Duodenal mucosa (tissue), 2 donors: ENCODE data around the gene CPE.
"Not testable (repeated sequence)": the region's sequence is repeated elsewhere in the genome, so short reads cannot be mapped to it uniquely, and the experiment has no call there.

Experiments used
- H3K27ac ChIP-seq: one replicate; pipeline ENCODE4 v1.7.0; 2013; ENCODE audit warnings: low read depth, low read length
- H3K27me3 ChIP-seq, 2 donors: one replicate each; pipeline ENCODE4 v1.7.0; 2013; ENCODE audit warnings: low read length in 2 of 2, control low read depth in 1 of 2; ENCODE audit not compliant: insufficient read depth in 2 of 2, control insufficient read depth in 1 of 2
- H3K36me3 ChIP-seq, 2 donors: one replicate each; pipeline ENCODE4 v1.7.0; 2013; ENCODE audit warnings: low read length in 2 of 2, control low read depth in 1 of 2; ENCODE audit not compliant: insufficient read depth in 2 of 2, control insufficient read depth in 1 of 2
- H3K4me1 ChIP-seq, 2 donors: one replicate each; pipeline ENCODE4 v1.7.0; 2013; ENCODE audit warnings: low read length in 2 of 2, control low read depth in 1 of 2; ENCODE audit not compliant: insufficient read depth in 2 of 2, control insufficient read depth in 1 of 2
- H3K4me3 ChIP-seq, 2 donors: one replicate each; pipeline ENCODE4 v1.7.0; 2013; ENCODE audit warnings: low read length in 2 of 2, low read depth in 1 of 2
- H3K9ac ChIP-seq, 2 donors: one replicate each; pipeline ENCODE4 v1.7.0; 2013; ENCODE audit warnings: low read length in 2 of 2, low read depth in 1 of 2
- H3K9me3 ChIP-seq, 2 donors: one replicate each; pipeline ENCODE4 v1.7.0; 2013; ENCODE audit warnings: low read length in 2 of 2, control low read depth in 1 of 2; ENCODE audit not compliant: control insufficient read depth in 1 of 2

The CPE gene

DNA sequence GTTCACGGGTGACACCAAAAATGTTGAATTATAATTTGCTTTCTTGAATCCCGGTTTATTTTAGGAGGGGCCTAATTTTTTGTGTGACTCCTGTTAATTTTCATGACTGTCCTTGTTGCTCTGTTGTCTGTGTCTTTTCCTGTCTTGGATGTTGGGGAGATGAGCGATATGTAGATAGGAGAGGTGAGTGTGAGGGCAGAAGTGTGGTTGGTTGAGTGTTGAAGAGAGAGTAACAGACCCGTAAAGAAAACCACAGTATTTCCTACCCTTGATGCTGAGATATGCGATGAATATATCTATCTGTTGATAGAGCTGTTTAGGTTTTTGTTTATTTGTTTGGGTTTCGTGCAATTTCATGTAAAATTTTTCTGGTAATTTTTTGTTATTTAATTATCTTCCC lies 70.5 kb downstream of the CPE start:
- Histone ChIP-seq H3K36me3 (no peaks in the 10 kb centered on the region), H3K27ac (no peak overlapping the region), H3K9me3 (no peaks in the 10 kb centered on the region), H3K9ac (no peak overlapping the region), H3K4me1 (no peaks in the 10 kb centered on the region), H3K4me3 (no peak overlapping the region), H3K27me3 (no peaks in the 10 kb centered on the region)

GRCh38 chr4:165450871-165451270 lies 72.1 kb downstream of the CPE start:
- H3K9ac ChIP-seq = no peak overlapping the region

DNA sequence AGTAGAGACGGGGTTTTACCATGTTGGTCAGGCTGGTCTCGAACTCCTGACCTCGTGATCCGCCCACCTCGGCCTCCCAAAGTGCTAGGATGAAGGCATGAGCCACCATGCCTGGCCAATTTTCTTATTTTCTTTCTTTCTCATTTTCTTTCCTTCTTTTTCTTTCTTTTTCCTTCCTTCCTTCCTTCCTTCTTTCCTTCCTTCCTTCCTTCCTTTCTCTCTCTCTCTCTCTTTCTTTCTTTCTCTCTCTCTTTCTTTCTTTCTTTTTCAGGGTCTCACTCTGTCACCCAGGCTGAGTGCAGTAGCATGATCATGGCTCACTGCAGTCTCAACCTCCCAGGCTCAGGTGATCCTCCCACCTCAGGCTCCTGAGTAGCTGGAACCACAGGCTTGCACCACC lies 74.3 kb downstream of the CPE start:
- not testable (repeated sequence) for H3K9me3 ChIP-seq, H3K27ac ChIP-seq, H3K9ac ChIP-seq, H3K4me3 ChIP-seq, H3K27me3 ChIP-seq, H3K4me1 ChIP-seq, H3K36me3 ChIP-seq

More at GRCh38 chr4:165450871-165451270, 72.1 kb downstream of the CPE start:
- H3K27me3 ChIP-seq = no peaks in the 10 kb centered on the region
- no peaks in the 10 kb centered on the region for H3K36me3 ChIP-seq
- no peak overlapping the region for H3K4me3 ChIP-seq
- no peak overlapping the region for H3K27ac ChIP-seq
- H3K4me1 ChIP-seq = no peaks in the 10 kb centered on the region
- H3K9me3 ChIP-seq = no peaks in the 10 kb centered on the region

DNA sequence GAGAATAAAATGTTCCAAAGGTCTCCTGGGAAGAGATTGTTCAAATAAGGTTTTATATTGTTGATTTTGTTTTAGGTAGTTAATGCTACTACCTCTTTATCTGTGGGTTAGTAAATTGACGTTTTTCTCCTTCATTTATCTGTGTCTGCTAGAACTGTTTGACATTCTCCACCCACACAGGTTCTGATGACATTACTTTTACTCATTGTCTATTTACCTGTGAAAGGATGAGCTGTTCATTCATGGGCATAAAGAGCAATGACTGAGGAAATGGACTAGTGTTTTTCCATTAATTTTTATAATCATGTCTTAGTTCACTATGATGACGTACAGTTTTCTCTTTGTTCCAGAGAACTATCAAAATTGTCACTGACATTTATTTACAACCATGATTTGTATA lies 75.6 kb downstream of the CPE start:
- no peak overlapping the region for H3K4me3 ChIP-seq
- H3K4me1 ChIP-seq = no peaks in the 10 kb centered on the region
- H3K9me3 ChIP-seq = no peaks in the 10 kb centered on the region
- H3K36me3 ChIP-seq = no peaks in the 10 kb centered on the region
- no peaks in the 10 kb centered on the region for H3K27me3 ChIP-seq
- no peak overlapping the region for H3K27ac ChIP-seq
- no peak overlapping the region for H3K9ac ChIP-seq

DNA sequence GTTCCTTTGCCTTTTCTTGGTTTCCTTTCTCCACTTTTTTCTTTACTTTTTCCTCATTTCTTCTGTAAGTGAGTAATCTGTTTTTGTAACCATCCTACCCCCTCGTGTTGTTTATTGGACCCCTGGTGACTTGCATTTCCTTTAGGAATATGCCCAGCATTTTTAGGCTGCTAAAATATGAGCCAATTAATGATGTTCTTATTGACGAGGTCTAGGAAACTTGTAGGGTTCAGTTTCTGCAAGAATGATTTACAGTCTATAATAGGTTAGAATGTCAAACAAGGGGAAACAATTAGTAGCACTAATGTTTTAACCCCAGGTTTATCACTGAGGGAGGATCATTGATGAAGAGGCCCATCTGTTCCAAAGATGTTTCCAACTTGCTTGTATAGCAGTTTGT lies 79.0 kb downstream of the CPE start:
- no peaks in the 10 kb centered on the region for H3K9me3 ChIP-seq
- H3K27me3 ChIP-seq = peaks cover 0 to 3% of the 10 kb centered on the region in 2 donors
- no peak overlapping the region for H3K4me3 ChIP-seq
- no peaks in the 10 kb centered on the region for H3K4me1 ChIP-seq
- no peaks in the 10 kb centered on the region for H3K36me3 ChIP-seq
- no peak overlapping the region for H3K9ac ChIP-seq
- no peak overlapping the region for H3K27ac ChIP-seq

GRCh38 chr4:165458471-165458870 lies 79.7 kb downstream of the CPE start:
- Histone ChIP-seq H3K27ac (no peak overlapping the region), H3K9me3 (no peaks in the 10 kb centered on the region), H3K9ac (no peak overlapping the region)

DNA sequence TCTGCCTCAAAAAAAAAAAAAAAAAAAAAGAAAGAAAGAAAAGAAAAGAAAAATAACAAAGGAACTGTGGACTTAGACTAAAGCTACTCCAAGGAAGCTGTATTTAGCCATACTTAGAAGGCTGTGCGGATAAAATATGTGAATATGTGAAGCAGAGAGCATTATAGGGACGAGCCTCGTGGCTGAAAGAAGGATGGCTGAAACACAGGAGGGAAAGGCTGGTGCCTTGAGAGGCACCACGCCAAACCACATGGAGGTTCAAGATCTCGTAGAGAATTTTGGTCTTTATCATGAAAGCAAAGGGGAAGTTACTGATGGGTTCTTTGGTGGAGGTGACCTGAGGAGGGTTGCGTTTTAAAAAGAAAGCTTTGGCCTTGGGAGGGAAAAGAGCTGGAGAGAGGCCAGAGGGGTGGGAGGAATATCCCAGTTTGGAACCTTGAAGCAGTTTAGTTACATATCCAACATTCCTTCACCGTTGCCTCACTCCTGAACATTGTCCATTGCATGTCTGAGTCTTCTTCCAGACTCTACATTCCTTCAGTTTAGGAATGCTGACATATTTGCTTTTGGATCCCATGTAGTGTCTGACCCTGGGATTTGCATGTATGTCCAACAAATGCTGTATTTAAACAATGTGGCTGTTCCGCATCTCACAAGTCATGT lies 82.5 kb downstream of the CPE start:
- no peak overlapping the region for H3K4me3 ChIP-seq
- H3K27ac ChIP-seq = no peak overlapping the region
- no peaks in the 10 kb centered on the region for H3K9me3 ChIP-seq
- H3K36me3 ChIP-seq = no peaks in the 10 kb centered on the region
- peaks cover 0 to 3% of the 10 kb centered on the region in 2 donors for H3K27me3 ChIP-seq
- H3K4me1 ChIP-seq = no peaks in the 10 kb centered on the region
- no peak overlapping the region for H3K9ac ChIP-seq

More at GRCh38 chr4:165458471-165458870, 79.7 kb downstream of the CPE start:
- no peaks in the 10 kb centered on the region for H3K36me3 ChIP-seq
- H3K27me3 ChIP-seq = peaks cover 0 to 3% of the 10 kb centered on the region in 2 donors
- H3K4me3 ChIP-seq = no peak overlapping the region
- no peaks in the 10 kb centered on the region for H3K4me1 ChIP-seq

DNA sequence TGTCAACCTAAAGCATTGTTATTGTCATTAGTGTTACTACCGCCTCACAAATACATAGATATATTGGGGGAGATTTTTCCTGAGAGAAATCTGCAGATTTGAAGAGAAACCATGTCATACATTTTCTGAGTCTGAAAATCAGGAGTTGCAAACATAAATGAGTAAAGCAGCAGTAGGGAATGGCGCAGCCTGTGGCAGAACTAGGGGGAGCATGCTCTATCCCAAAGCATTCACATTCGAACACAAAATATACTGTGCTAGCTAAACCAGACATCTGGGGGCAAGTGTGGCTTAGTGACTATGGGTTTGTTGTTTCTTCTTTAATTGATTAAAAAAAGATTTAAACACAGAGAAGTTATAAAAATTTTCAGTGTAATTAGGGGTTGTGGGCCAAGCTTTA lies 83.2 kb downstream of the CPE start:
- Histone ChIP-seq H3K27me3 (peaks cover 0 to 3% of the 10 kb centered on the region in 2 donors), H3K9ac (no peak overlapping the region), H3K9me3 (no peaks in the 10 kb centered on the region), H3K4me3 (no peak overlapping the region), H3K4me1 (no peaks in the 10 kb centered on the region), H3K27ac (no peak overlapping the region), H3K36me3 (no peaks in the 10 kb centered on the region)

DNA sequence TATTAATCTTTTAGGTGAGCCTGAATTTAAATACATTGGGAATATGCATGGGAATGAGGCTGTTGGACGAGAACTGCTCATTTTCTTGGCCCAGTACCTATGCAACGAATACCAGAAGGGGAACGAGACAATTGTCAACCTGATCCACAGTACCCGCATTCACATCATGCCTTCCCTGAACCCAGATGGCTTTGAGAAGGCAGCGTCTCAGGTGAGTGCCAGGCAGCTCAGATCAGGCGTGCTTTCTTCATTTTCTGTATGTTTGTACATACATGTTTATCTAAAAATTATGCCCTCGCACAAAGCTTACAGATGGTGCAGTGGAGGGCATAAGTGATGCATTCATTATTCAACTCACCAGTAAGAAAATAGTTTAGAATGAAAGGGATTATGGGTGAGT lies 85.6 kb downstream of the CPE start:
- no peak overlapping the region for H3K27ac ChIP-seq
- no peak overlapping the region for H3K9ac ChIP-seq
- H3K36me3 ChIP-seq = no peaks in the 10 kb centered on the region
- H3K9me3 ChIP-seq = no peaks in the 10 kb centered on the region
- H3K4me3 ChIP-seq = no peak overlapping the region
- H3K27me3 ChIP-seq = peaks cover 0 to 3% of the 10 kb centered on the region in 2 donors
- peaks cover 0 to under 1% of the 10 kb centered on the region in 2 donors for H3K4me1 ChIP-seq

- H3K27ac ChIP-seq = no peak overlapping the region
- no peak overlapping the region for H3K9ac ChIP-seq
- H3K36me3 ChIP-seq = no peaks in the 10 kb centered on the region
- H3K27me3 ChIP-seq = peaks cover 0 to 3% of the 10 kb centered on the region in 2 donors
- no peak overlapping the region for H3K4me3 ChIP-seq
- H3K9me3 ChIP-seq = no peaks in the 10 kb centered on the region
- peaks cover 4 to 6% of the 10 kb centered on the region in 2 donors for H3K4me1 ChIP-seq
Measured at GRCh38 chr4:165464813-165465381, 86.1 kb downstream of the CPE start.
